ENCODE results near the gene IGFL4. TPM values are rescaled to one million over a fixed set of nuclear protein-coding genes. Genes with fewer than 3 reads are reported as not detected.

Gene IGFL4
- total RNA-seq, 2 experiments from 2014 or later, result not detected

GRCh38 chr19:46063201-46063600, 22.4 kb upstream of the IGFL4 start:
- Mint-ChIP-seq H3K36me3 (ENCODE audit: low read depth) (no peaks in the 10 kb centered on the region), H3K27ac (no peak overlapping the region), H3K4me1 (ENCODE audit: low read depth) (no peaks in the 10 kb centered on the region), H3K4me3 (no peak overlapping the region), H3K9me3 (peaks cover 5% of the 10 kb centered on the region), H3K27me3 (peaks cover 78% of the 10 kb centered on the region)
- Histone ChIP-seq H3K9me3 (ENCODE audit: control insufficient read depth in 1 of 2, insufficient read depth in 1 of 2, low read length in 2 of 2) (peaks cover 5 to 21% of the 10 kb centered on the region in 2 experiments), H3K27ac (ENCODE audit: low read depth in 1 of 2, low read length in 2 of 2) (no peak overlapping the region), H3K4me1 (ENCODE audit: insufficient read depth, low read length) (no peaks in the 10 kb centered on the region), H3K36me3 (ENCODE audit: insufficient read depth, low read length) (no peaks in the 10 kb centered on the region), H3K4me3 (ENCODE audit: low read length) (no peak overlapping the region), H3K27me3 (ENCODE audit: control insufficient read depth in 1 of 2, insufficient read depth in 2 of 2, low read length in 2 of 2) (peaks cover 34 to 48% of the 10 kb centered on the region in 2 experiments)
- ChIA-PET CTCF (interaction anchor here (0.6 kb wide), 1 partner anchor 177 kb away, joined by 4 read pairs; no protein-coding TSS in a partner anchor), POLR2A (no interaction called here)
- no peak for ATAC-seq (ENCODE audit: poor library complexity)
- intact Hi-C loops (cut with DNase I, micrococcal nuclease), result no loop called here
- no peak for DNase-seq
- no peak for TF ChIP-seq CTCF (IDR thresholded peaks at IDR 0.05)

GRCh38 chr19:46060012-46060411, 19.2 kb upstream of the IGFL4 start:
- H3K27me3 Mint-ChIP-seq, result peaks cover 80% of the 10 kb centered on the region
- TF ChIP-seq CTCF (IDR thresholded peaks at IDR 0.05), result no peak
- no peaks in the 10 kb centered on the region for H3K4me1 Mint-ChIP-seq (ENCODE audit: low read depth)
- peaks cover 5% of the 10 kb centered on the region for H3K9me3 Mint-ChIP-seq
- POLR2A ChIA-PET, result no interaction called here
- no peaks in the 10 kb centered on the region for H3K36me3 Mint-ChIP-seq (ENCODE audit: low read depth)
- no peak overlapping the region for H3K4me3 Mint-ChIP-seq
- H3K9me3 ChIP-seq (ENCODE audit: control insufficient read depth in 1 of 2, insufficient read depth in 1 of 2, low read length in 2 of 2), result peaks cover 5 to 21% of the 10 kb centered on the region in 2 experiments
- no peak overlapping the region for H3K27ac ChIP-seq (ENCODE audit: low read depth in 1 of 2, low read length in 2 of 2)
- no peak for ATAC-seq (ENCODE audit: poor library complexity)
- peaks cover 18 to 39% of the 10 kb centered on the region in 2 experiments for H3K27me3 ChIP-seq (ENCODE audit: control insufficient read depth in 1 of 2, insufficient read depth in 2 of 2, low read length in 2 of 2)
- no peaks in the 10 kb centered on the region for H3K36me3 ChIP-seq (ENCODE audit: insufficient read depth, low read length)
- no peak overlapping the region for H3K27ac Mint-ChIP-seq
- DNase-seq, result no peak
- intact Hi-C loops (cut with DNase I, micrococcal nuclease), result no loop called here
- no peaks in the 10 kb centered on the region for H3K4me1 ChIP-seq (ENCODE audit: insufficient read depth, low read length)
- H3K4me3 ChIP-seq (ENCODE audit: low read length), result no peak overlapping the region
- CTCF ChIA-PET, result interaction anchor here (1.4 kb wide), 1 partner anchor 30 kb away, joined by 3 read pairs; no protein-coding TSS in a partner anchor

GRCh38 chr19:46058778-46059177, 18.0 kb upstream of the IGFL4 start:
- Histone ChIP-seq H3K4me3 (ENCODE audit: low read length) (no peak overlapping the region), H3K9me3 (ENCODE audit: control insufficient read depth in 1 of 2, insufficient read depth in 1 of 2, low read length in 2 of 2) (peaks cover 5 to 21% of the 10 kb centered on the region in 2 experiments), H3K36me3 (ENCODE audit: insufficient read depth, low read length) (no peaks in the 10 kb centered on the region), H3K27ac (ENCODE audit: low read depth in 1 of 2, low read length in 2 of 2) (no peak overlapping the region), H3K4me1 (ENCODE audit: insufficient read depth, low read length) (no peaks in the 10 kb centered on the region), H3K27me3 (ENCODE audit: control insufficient read depth in 1 of 2, insufficient read depth in 2 of 2, low read length in 2 of 2) (peaks cover 20 to 32% of the 10 kb centered on the region in 2 experiments)
- Mint-ChIP-seq H3K4me1 (ENCODE audit: low read depth) (no peaks in the 10 kb centered on the region), H3K9me3 (peaks cover 5% of the 10 kb centered on the region), H3K36me3 (ENCODE audit: low read depth) (no peaks in the 10 kb centered on the region), H3K4me3 (no peak overlapping the region), H3K27ac (no peak overlapping the region), H3K27me3 (peaks cover 82% of the 10 kb centered on the region)
- ChIA-PET CTCF (no interaction called here), POLR2A (no interaction called here)
- DNase-seq (no peak), ATAC-seq (ENCODE audit: poor library complexity) (no peak)
- intact Hi-C loops (cut with DNase I, micrococcal nuclease), result no loop called here
- TF ChIP-seq CTCF (IDR thresholded peaks at IDR 0.05), result no peak

Measured in CD4-positive, alpha-beta T cell (primary cell).